HEK293 (cell line): ENCODE data around the gene ABCC9.

ENCODE experiments used
- CTCF ChIA-PET: fragments of 350-600 bp; formaldehyde crosslinking; extraction: SDS; loops from one replicate; lab custom pipeline; 2021; ENCODE audit warnings: antibody characterized with exemption; lab: Yijun Ruan, JAX
- POLR2A ChIA-PET: fragments of 300-600 bp; formaldehyde crosslinking; extraction: SDS; loops from one replicate; lab custom pipeline; 2020; ENCODE audit warnings: antibody characterized with exemption, inconsistent platforms; lab: Yijun Ruan, JAX
- H3K27ac ChIP-seq: fragments of 200-500 bp; sonication (Bioruptor generic); 2 replicates; pipeline ENCODE4 v1.5.1; 2014; ENCODE audit warnings: low read depth, low read length, control low read depth, inconsistent platforms; ENCODE audit errors: extremely low read depth
- H3K36me3 ChIP-seq, 2 experiments: fragments of 200-500 bp in 1 of 2; sonication (Bioruptor generic) in 1 of 2; 1 replicate in 1 of 2; 2 replicates in 1 of 2; pipeline ENCODE4 v1.5.1; 2014 to 2017; ENCODE audit warnings: inconsistent platforms in 2 of 2, low read length in 2 of 2; ENCODE audit not compliant: control insufficient read depth in 2 of 2, insufficient read depth in 1 of 2
- H3K4me1 ChIP-seq: fragments of 200-500 bp; sonication (Bioruptor generic); 2 replicates; pipeline ENCODE4 v1.5.1; 2014; ENCODE audit warnings: mild to moderate bottlenecking, low read length, inconsistent platforms; ENCODE audit not compliant: control insufficient read depth, insufficient read depth
- H3K4me3 ChIP-seq: 2 replicates; pipeline ENCODE4 v1.5.1; 2011; ENCODE audit warnings: low read depth, mild to moderate bottlenecking, control low read depth, low read length, moderate library complexity
- H3K9me3 ChIP-seq: fragments of 200-500 bp; sonication (Bioruptor generic); 2 replicates; pipeline ENCODE4 v1.5.1; 2014; ENCODE audit warnings: low read depth, low read length, inconsistent platforms; ENCODE audit not compliant: control insufficient read depth, insufficient read depth
- GFI1B ChIP-seq: fragments of 450-650 bp; formaldehyde crosslinking; IDR thresholded peaks from 2 replicates; pipeline ENCODE4 v1.5.1; 2016; ENCODE audit warnings: missing biosample characterization, missing genetic modification characterization
- HOXA7 ChIP-seq: sonication (generic); formaldehyde crosslinking; IDR thresholded peaks from 2 replicates; pipeline ENCODE4 v1.8.1; 2022; ENCODE audit warnings: missing genetic modification reagents, borderline replicate concordance
- KLF1 ChIP-seq: fragments of 450-650 bp; formaldehyde crosslinking; IDR thresholded peaks from 2 replicates; pipeline ENCODE4 v1.5.1; 2016; ENCODE audit warnings: missing biosample characterization, missing genetic modification characterization
- PATZ1 ChIP-seq: fragments of 450-650 bp; formaldehyde crosslinking; IDR thresholded peaks from 2 replicates; pipeline ENCODE4 v1.5.1; 2016; ENCODE audit warnings: missing biosample characterization, missing genetic modification characterization
- PRDM1 ChIP-seq: fragments of 450-650 bp; formaldehyde crosslinking; IDR thresholded peaks from 2 replicates; pipeline ENCODE4; 2016; ENCODE audit warnings: missing biosample characterization, missing genetic modification characterization
- SETDB1 ChIP-seq: IDR thresholded peaks from one replicate; pipeline ENCODE4 v1.6.1; 2017; ENCODE audit warnings: mild to moderate bottlenecking, low read length, moderate library complexity, mixed read lengths; ENCODE audit not compliant: insufficient read length
- SP7 ChIP-seq: fragments of 450-650 bp; formaldehyde crosslinking; IDR thresholded peaks from 2 replicates; pipeline ENCODE4 v1.5.1; 2016; ENCODE audit warnings: missing biosample characterization, missing genetic modification characterization
- TRIM28 ChIP-seq: IDR thresholded peaks from 2 replicates; pipeline ENCODE4 v1.6.1; 2011; ENCODE audit warnings: low read length, control low read depth, borderline replicate concordance
- TSHZ1 ChIP-seq: fragments of 450-650 bp; formaldehyde crosslinking; IDR thresholded peaks from 2 replicates; pipeline ENCODE4 v1.5.1; 2016; ENCODE audit warnings: missing biosample characterization, missing genetic modification characterization, borderline replicate concordance
- WT1 ChIP-seq: fragments of 450-650 bp; formaldehyde crosslinking; IDR thresholded peaks from 2 replicates; pipeline ENCODE4 v1.5.1; 2016; ENCODE audit warnings: missing biosample characterization, missing genetic modification characterization
- YY1 ChIP-seq: fragments of 450-650 bp; formaldehyde crosslinking; IDR thresholded peaks from 2 replicates; pipeline ENCODE4 v1.5.1; 2018; ENCODE audit warnings: missing biosample characterization, missing genetic modification characterization
- ZNF112 ChIP-seq: fragments of 450-650 bp; formaldehyde crosslinking; IDR thresholded peaks from 2 replicates; pipeline ENCODE4 v1.5.0; 2017; ENCODE audit warnings: missing biosample characterization, missing genetic modification characterization
- ZNF16 ChIP-seq: fragments of 450-650 bp; formaldehyde crosslinking; IDR thresholded peaks from 2 replicates; pipeline ENCODE4 v1.5.1; 2016; ENCODE audit warnings: low read depth, missing biosample characterization, missing genetic modification characterization
- ZNF184 ChIP-seq: fragments of 450-650 bp; IDR thresholded peaks from 2 replicates; pipeline ENCODE4 v1.5.1; 2018; ENCODE audit warnings: missing biosample characterization, mild to moderate bottlenecking, missing genetic modification characterization
- ZNF23 ChIP-seq: fragments of 450-650 bp; formaldehyde crosslinking; IDR thresholded peaks from 2 replicates; pipeline ENCODE4 v1.5.1; 2016; ENCODE audit warnings: missing biosample characterization, missing genetic modification characterization, borderline replicate concordance
- ZNF248 ChIP-seq: fragments of 450-650 bp; formaldehyde crosslinking; IDR thresholded peaks from 2 replicates; pipeline ENCODE4 v1.5.1; 2017; ENCODE audit warnings: missing biosample characterization, missing genetic modification characterization
- ZNF335 ChIP-seq: fragments of 450-650 bp; formaldehyde crosslinking; conservative IDR thresholded peaks from 2 replicates; pipeline ENCODE4 v1.5.1; 2016; ENCODE audit warnings: missing biosample characterization, missing genetic modification characterization
- ZNF341 ChIP-seq: fragments of 450-650 bp; formaldehyde crosslinking; IDR thresholded peaks from 2 replicates; pipeline ENCODE4; 2016; ENCODE audit warnings: low read depth, missing biosample characterization, missing genetic modification characterization
- ZNF391 ChIP-seq: fragments of 450-650 bp; formaldehyde crosslinking; IDR thresholded peaks from 2 replicates; pipeline ENCODE4 v1.5.1; 2016; ENCODE audit warnings: low read depth, missing biosample characterization, missing genetic modification characterization, borderline replicate concordance
- ZNF416 ChIP-seq: fragments of 450-650 bp; formaldehyde crosslinking; IDR thresholded peaks from 2 replicates; pipeline ENCODE4 v1.5.1; 2016; ENCODE audit warnings: missing biosample characterization, missing genetic modification characterization
- ZNF426 ChIP-seq: fragments of 450-650 bp; formaldehyde crosslinking; IDR thresholded peaks from 2 replicates; pipeline ENCODE4 v1.5.1; 2017; ENCODE audit warnings: missing biosample characterization, missing genetic modification characterization, mild to moderate bottlenecking, inconsistent platforms, moderate library complexity
- ZNF48 ChIP-seq: fragments of 450-650 bp; formaldehyde crosslinking; IDR thresholded peaks from 2 replicates; pipeline ENCODE4 v1.5.1; 2016; ENCODE audit warnings: missing biosample characterization, missing genetic modification characterization
- ZNF521 ChIP-seq: fragments of 450-650 bp; formaldehyde crosslinking; IDR thresholded peaks from 2 replicates; pipeline ENCODE4 v1.5.1; 2017; ENCODE audit warnings: missing biosample characterization, mild to moderate bottlenecking, missing genetic modification characterization
- ZNF529 ChIP-seq: fragments of 450-650 bp; formaldehyde crosslinking; IDR thresholded peaks from 2 replicates; pipeline ENCODE4 v1.5.1; 2017; ENCODE audit warnings: missing genetic modification characterization, missing biosample characterization; ENCODE audit not compliant: insufficient replicate concordance
- ZNF776 ChIP-seq: fragments of 450-650 bp; formaldehyde crosslinking; IDR thresholded peaks from 2 replicates; pipeline ENCODE4 v1.5.0; 2017; ENCODE audit warnings: missing biosample characterization, missing genetic modification characterization, borderline replicate concordance
- TF ChIP-seq, protein P1 (sequence below): fragments of 450-650 bp; formaldehyde crosslinking; IDR thresholded peaks from 2 replicates; pipeline ENCODE4 v1.5.1; 2016; ENCODE audit warnings: missing biosample characterization, missing genetic modification characterization, low read depth

The ABCC9 gene

GRCh38 chr12:21881965-21882364, 59.3 kb downstream of the ABCC9 start:
- ChIA-PET CTCF (interaction anchor here (1.1 kb wide), 1 partner anchor 202 kb away, joined by 5 read pairs; no protein-coding TSS in a partner anchor), POLR2A (no interaction called here)
- Histone ChIP-seq H3K9me3 (no peaks in the 10 kb centered on the region), H3K4me3 (no peak overlapping the region), H3K27ac (no peak overlapping the region), H3K36me3 (no peaks in the 10 kb centered on the region), H3K4me1 (no peaks in the 10 kb centered on the region)
- TF ChIP-seq PRDM1 (tag by site-specific recombination) (no peak), ZNF112 (no peak), ZNF16 (tag by site-specific recombination) (no peak), ZNF248 (no peak)

DNA sequence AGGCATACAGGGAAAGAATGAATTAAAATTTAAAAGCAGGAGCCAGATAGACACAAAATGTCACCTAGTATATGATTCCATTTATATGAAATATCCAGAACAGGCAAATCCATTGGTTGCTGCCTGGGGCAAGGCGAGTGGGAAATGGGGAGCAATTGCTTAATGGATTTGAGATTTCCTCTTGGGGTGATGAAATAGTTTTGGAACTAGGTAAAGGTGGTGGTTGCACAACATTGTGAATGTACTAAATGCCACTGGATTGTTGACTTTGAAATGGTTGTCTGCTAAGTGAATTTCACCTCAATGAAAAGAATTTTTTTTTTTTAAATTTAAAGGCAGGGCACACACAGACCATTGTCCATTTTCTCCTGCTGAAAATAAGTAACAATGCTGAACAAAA, 61.9 kb downstream of the ABCC9 start:
- Histone ChIP-seq H3K4me3 (no peak overlapping the region), H3K9me3 (no peaks in the 10 kb centered on the region), H3K4me1 (no peaks in the 10 kb centered on the region), H3K36me3 (no peaks in the 10 kb centered on the region), H3K27ac (no peak overlapping the region)
- CTCF ChIA-PET: no interaction called here
- TF ChIP-seq YY1 (tag by site-specific recombination) (no peak), WT1 (tag by site-specific recombination) (no peak), ZNF776 (tag by site-specific recombination) (no peak), HOXA7 (CRISPR knock-in tag) (no peak), ZNF184 (tag by site-specific recombination) (no peak), PATZ1 (no peak), TRIM28 (no peak), KLF1 (tag by site-specific recombination) (no peak)
- POLR2A ChIA-PET: no interaction called here

DNA sequence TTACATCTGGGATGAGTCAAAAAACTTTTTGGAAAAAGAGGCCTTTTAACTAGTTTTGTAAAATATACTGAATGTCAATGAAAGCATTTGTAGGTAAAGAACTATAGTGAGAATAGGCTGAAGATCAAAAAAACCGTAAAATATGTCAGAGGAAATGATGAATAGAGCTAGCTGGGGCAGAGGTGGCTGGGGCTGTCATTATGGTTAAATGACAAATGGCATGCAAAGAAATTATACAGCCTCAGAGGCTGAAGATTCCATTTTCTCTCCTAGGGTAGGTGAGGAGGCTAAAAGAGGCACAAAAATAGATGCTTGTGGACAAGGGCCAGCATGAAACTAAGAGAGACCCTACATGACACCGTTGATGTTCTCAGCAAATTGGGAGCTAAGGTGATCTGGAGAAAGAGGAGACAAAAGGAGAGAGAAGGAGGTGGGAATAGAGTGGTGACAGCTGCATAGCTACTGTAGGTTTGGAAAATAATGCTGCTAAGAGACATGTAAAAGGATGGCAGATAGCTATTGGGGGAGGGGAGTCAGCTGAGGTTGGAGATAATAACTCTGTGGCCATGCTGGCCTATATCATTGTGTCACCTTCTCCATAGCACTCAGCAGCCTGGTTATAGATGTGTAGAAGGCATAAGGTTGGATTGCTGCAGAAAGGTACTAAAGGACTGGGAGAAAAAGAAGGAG, 63.8 kb downstream of the ABCC9 start:
- H3K27ac ChIP-seq: no peak overlapping the region
- POLR2A ChIA-PET: no interaction called here
- no peaks in the 10 kb centered on the region for H3K4me1 ChIP-seq
- CTCF ChIA-PET: interaction anchor here (0.6 to 1.0 kb wide), 2 partner anchors 13 to 112 kb away, joined by 3 read pairs; no protein-coding TSS in a partner anchor
- no peaks in the 10 kb centered on the region for H3K9me3 ChIP-seq
- no peak overlapping the region for H3K4me3 ChIP-seq
- H3K36me3 ChIP-seq: no peaks in the 10 kb centered on the region
- TF ChIP-seq ZNF426 (tag by site-specific recombination) (no peak), ZNF416 (tag by site-specific recombination) (no peak), ZNF391 (no peak), SP7 (tag by site-specific recombination) (no peak), ZNF341 (tag by site-specific recombination) (no peak), ZNF521 (tag by site-specific recombination) (no peak), TSHZ1 (tag by site-specific recombination) (no peak), SETDB1 (no peak), ZNF48 (no peak), GFI1B (tag by site-specific recombination) (no peak), ZNF23 (tag by site-specific recombination) (no peak), ZNF335 (tag by site-specific recombination) (no peak), ZNF529 (no peak)
- TF ChIP-seq, protein P1, sequence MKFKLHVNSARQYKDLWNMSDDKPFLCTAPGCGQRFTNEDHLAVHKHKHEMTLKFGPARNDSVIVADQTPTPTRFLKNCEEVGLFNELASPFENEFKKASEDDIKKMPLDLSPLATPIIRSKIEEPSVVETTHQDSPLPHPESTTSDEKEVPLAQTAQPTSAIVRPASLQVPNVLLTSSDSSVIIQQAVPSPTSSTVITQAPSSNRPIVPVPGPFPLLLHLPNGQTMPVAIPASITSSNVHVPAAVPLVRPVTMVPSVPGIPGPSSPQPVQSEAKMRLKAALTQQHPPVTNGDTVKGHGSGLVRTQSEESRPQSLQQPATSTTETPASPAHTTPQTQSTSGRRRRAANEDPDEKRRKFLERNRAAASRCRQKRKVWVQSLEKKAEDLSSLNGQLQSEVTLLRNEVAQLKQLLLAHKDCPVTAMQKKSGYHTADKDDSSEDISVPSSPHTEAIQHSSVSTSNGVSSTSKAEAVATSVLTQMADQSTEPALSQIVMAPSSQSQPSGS (tag by site-specific recombination): no peak
